PC-9 (cell line): ENCODE data around the gene CELSR3. TPM values are rescaled to one million over a fixed set of nuclear protein-coding genes. Genes with fewer than 3 reads are reported as not detected.
A peak's percentile ranks its signal among the peaks of the same experiment; 100 is the strongest.

Source experiments
- BruUV-seq: library from RNA; stranded (reverse); fragments of 400-500 nt; replicated peaks from 2 replicates; lab custom pipeline; 2021; lab: Mats Ljungman, UMichigan
- CTCF ChIA-PET: fragments of 300-600 bp; sonication (Branson Sonifier 250); formaldehyde crosslinking; loops from one replicate; lab custom pipeline; 2022; ENCODE audit warnings: antibody characterized with exemption; lab: Charles Lee
- POLR2A ChIA-PET: fragments of 300-600 bp; sonication (Branson Sonifier 250); formaldehyde crosslinking; loops from one replicate; lab custom pipeline; 2022; ENCODE audit warnings: antibody characterized with exemption; ENCODE audit not compliant: unreplicated experiment; lab: Charles Lee
- DNase-seq, 2 experiments: peaks; one replicate each; pipeline versions ENCODE4 v3.0.0 to v3.0.0-alpha.2; 2015 to 2022; ENCODE audit warnings: mixed read lengths in 1 of 2
- H2AFZ ChIP-seq: fragments of 200-600 bp; sonication (generic); 2 replicates; pipeline ENCODE4 v1.8.1; 2017; ENCODE audit warnings: antibody characterized with exemption
- H3F3A ChIP-seq: fragments of 200-600 bp; sonication (generic); 2 replicates; pipeline ENCODE4 v1.8.1; 2017; ENCODE audit warnings: antibody characterized with exemption, mild to moderate bottlenecking, low read depth; ENCODE audit not compliant: insufficient read depth
- H3K27ac ChIP-seq: fragments of 200-600 bp; sonication (generic); 2 replicates; pipeline ENCODE4 v1.6.1; 2016; ENCODE audit warnings: mixed run types
- H3K27me3 ChIP-seq: fragments of 200-600 bp; sonication (generic); 2 replicates; pipeline ENCODE4 v1.6.1; 2016; ENCODE audit warnings: low read depth, mixed run types; ENCODE audit not compliant: insufficient read depth
- H3K36me3 ChIP-seq: fragments of 200-600 bp; sonication (generic); 2 replicates; pipeline ENCODE4 v1.6.1; 2016; ENCODE audit warnings: low read depth, mixed run types
- H3K4me1 ChIP-seq: fragments of 200-600 bp; sonication (generic); replicated peaks from 2 replicates; pipeline ENCODE4 v1.6.1; 2016; ENCODE audit warnings: mixed run types; ENCODE audit not compliant: insufficient read depth
- H3K4me2 ChIP-seq: fragments of 200-600 bp; sonication (generic); 2 replicates; pipeline ENCODE4 v1.6.1; 2017; ENCODE audit warnings: mixed run types
- H3K4me3 ChIP-seq: fragments of 200-600 bp; sonication (generic); 2 replicates; pipeline ENCODE4 v1.6.1; 2016; ENCODE audit warnings: mixed run types
- H3K79me2 ChIP-seq: fragments of 200-600 bp; sonication (generic); 2 replicates; pipeline ENCODE4 v1.6.1; 2017; ENCODE audit warnings: low read depth, mixed run types
- H3K9me2 ChIP-seq: fragments of 200-600 bp; sonication (generic); 2 replicates; pipeline ENCODE4 v1.8.1; 2017; ENCODE audit warnings: mild to moderate bottlenecking; ENCODE audit not compliant: insufficient read depth
- H3K9me3 ChIP-seq: fragments of 200-600 bp; sonication (generic); 2 replicates; pipeline ENCODE4 v1.8.1; 2016; ENCODE audit warnings: low read depth; ENCODE audit not compliant: insufficient read depth
- H4K20me1 ChIP-seq: fragments of 200-600 bp; sonication (generic); 2 replicates; pipeline ENCODE4 v1.8.1; 2017; ENCODE audit not compliant: insufficient read depth
- EZH2 ChIP-seq: fragments of 200-600 bp; sonication (generic); IDR thresholded peaks from 2 replicates; pipeline ENCODE4 v1.8.0; 2017; ENCODE audit warnings: antibody characterized with exemption, low read depth
- intact Hi-C: fragments of 100-400 bp; cut with micrococcal nuclease; formaldehyde crosslinking; loops from one replicate; pipeline ENCODE4 v1.10.0; 2022; ENCODE audit not compliant: unreplicated experiment
- total RNA-seq: library from RNA; stranded (reverse); gene quantifications from 2 replicates; pipeline ENCODE4 v1.2.3, GENCODE V29; 2021
- TF ChIP-seq, protein P1 (sequence below): fragments of 200-600 bp; sonication (generic); conservative IDR thresholded peaks from 2 replicates; pipeline ENCODE4 v1.6.1; 2017; ENCODE audit warnings: mixed run types, antibody characterized with exemption, mild to moderate bottlenecking, moderate library complexity

CELSR3 gene
- total RNA-seq, 1 experiment from 2014 or later: 9.9 TPM

GRCh38 chr3:48656061-48656840, 6.4 kb downstream of the CELSR3 start:
- Histone ChIP-seq H3K79me2 (no peaks in the 10 kb centered on the region), H3F3A (no peaks in the 10 kb centered on the region), H3K9me2 (no peaks in the 10 kb centered on the region), H3K9me3 (no peaks in the 10 kb centered on the region; the same call in 1 of the 2 replicates), H3K27ac (no peak overlapping the region), H3K4me3 (no peak overlapping the region), H3K4me2 (no peak overlapping the region), H4K20me1 (no peaks in the 10 kb centered on the region), H3K36me3 (no peaks in the 10 kb centered on the region), H3K4me1 (no peaks in the 10 kb centered on the region), H2AFZ (no peak overlapping the region), H3K27me3 (no peaks in the 10 kb centered on the region)
- TF ChIP-seq, protein P1, sequence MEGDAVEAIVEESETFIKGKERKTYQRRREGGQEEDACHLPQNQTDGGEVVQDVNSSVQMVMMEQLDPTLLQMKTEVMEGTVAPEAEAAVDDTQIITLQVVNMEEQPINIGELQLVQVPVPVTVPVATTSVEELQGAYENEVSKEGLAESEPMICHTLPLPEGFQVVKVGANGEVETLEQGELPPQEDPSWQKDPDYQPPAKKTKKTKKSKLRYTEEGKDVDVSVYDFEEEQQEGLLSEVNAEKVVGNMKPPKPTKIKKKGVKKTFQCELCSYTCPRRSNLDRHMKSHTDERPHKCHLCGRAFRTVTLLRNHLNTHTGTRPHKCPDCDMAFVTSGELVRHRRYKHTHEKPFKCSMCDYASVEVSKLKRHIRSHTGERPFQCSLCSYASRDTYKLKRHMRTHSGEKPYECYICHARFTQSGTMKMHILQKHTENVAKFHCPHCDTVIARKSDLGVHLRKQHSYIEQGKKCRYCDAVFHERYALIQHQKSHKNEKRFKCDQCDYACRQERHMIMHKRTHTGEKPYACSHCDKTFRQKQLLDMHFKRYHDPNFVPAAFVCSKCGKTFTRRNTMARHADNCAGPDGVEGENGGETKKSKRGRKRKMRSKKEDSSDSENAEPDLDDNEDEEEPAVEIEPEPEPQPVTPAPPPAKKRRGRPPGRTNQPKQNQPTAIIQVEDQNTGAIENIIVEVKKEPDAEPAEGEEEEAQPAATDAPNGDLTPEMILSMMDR: no peak
- TF ChIP-seq EZH2: no peak
- intact Hi-C loops: no loop called here
- peak in 1 of 2 experiments; percentile 58 for DNase-seq
- CTCF ChIA-PET: no interaction called here
- POLR2A ChIA-PET: no interaction called here
- BruUV-seq: no TSS peak

GRCh38 chr3:48655606-48656005, 7.1 kb downstream of the CELSR3 start:
- BruUV-seq: no TSS peak
- H4K20me1 ChIP-seq: no peaks in the 10 kb centered on the region
- no peaks in the 10 kb centered on the region for H3F3A ChIP-seq
- no peak overlapping the region for H2AFZ ChIP-seq
- H3K27me3 ChIP-seq: no peaks in the 10 kb centered on the region
- no peaks in the 10 kb centered on the region for H3K4me1 ChIP-seq
- intact Hi-C loops: no loop called here
- no peak overlapping the region for H3K4me2 ChIP-seq
- H3K9me3 ChIP-seq: no peaks in the 10 kb centered on the region; the same call in 1 of the 2 replicates
- no peak overlapping the region for H3K27ac ChIP-seq
- H3K79me2 ChIP-seq: no peaks in the 10 kb centered on the region
- CTCF ChIA-PET: no interaction called here
- DNase-seq: no peak
- H3K36me3 ChIP-seq: no peaks in the 10 kb centered on the region
- POLR2A ChIA-PET: no interaction called here
- TF ChIP-seq, protein P1: no peak
- no peak for TF ChIP-seq EZH2
- no peaks in the 10 kb centered on the region for H3K9me2 ChIP-seq
- H3K4me3 ChIP-seq: no peak overlapping the region

GRCh38 chr3:48655063-48655462, 7.6 kb downstream of the CELSR3 start:
- no peak for DNase-seq
- Histone ChIP-seq H3F3A (no peaks in the 10 kb centered on the region), H3K4me2 (no peak overlapping the region), H3K36me3 (no peaks in the 10 kb centered on the region), H3K9me3 (no peaks in the 10 kb centered on the region), H4K20me1 (no peaks in the 10 kb centered on the region), H2AFZ (no peak overlapping the region), H3K27ac (no peak overlapping the region), H3K79me2 (no peaks in the 10 kb centered on the region), H3K4me1 (no peaks in the 10 kb centered on the region), H3K4me3 (no peak overlapping the region), H3K27me3 (no peaks in the 10 kb centered on the region), H3K9me2 (no peaks in the 10 kb centered on the region)
- intact Hi-C loops: no loop called here
- POLR2A ChIA-PET: no interaction called here
- BruUV-seq: no TSS peak
- CTCF ChIA-PET: no interaction called here
- TF ChIP-seq, protein P1: no peak
- no peak for TF ChIP-seq EZH2
